Ovary (tissue), 3 donors: ENCODE measurements around the gene LRRC52.

Experiments used
- EP300 ChIP-seq: sonication (generic); formaldehyde crosslinking; IDR thresholded peaks from one replicate; pipeline ENCODE4 v1.6.1; 2017; ENCODE audit warnings: antibody characterized with exemption
- POLR2A ChIP-seq: fragments of 450-650 bp; IDR thresholded peaks from one replicate; pipeline ENCODE4 v1.6.1; 2017; ENCODE audit warnings: antibody characterized with exemption, mild to moderate bottlenecking, moderate library complexity
- TF ChIP-seq, protein P1 (sequence below), 3 donors: fragments of 450-650 bp in 2 of 3; fragments of 200-600 bp in 1 of 3; IDR thresholded peaks; one replicate each; pipeline versions ENCODE4 v1.5.1 to v1.8.0; 2016 to 2022; ENCODE audit warnings: antibody characterized with exemption in 3 of 3, mild to moderate bottlenecking in 1 of 3
- donor health status: DM: no; HTN: no; CAD: no.

DNA sequence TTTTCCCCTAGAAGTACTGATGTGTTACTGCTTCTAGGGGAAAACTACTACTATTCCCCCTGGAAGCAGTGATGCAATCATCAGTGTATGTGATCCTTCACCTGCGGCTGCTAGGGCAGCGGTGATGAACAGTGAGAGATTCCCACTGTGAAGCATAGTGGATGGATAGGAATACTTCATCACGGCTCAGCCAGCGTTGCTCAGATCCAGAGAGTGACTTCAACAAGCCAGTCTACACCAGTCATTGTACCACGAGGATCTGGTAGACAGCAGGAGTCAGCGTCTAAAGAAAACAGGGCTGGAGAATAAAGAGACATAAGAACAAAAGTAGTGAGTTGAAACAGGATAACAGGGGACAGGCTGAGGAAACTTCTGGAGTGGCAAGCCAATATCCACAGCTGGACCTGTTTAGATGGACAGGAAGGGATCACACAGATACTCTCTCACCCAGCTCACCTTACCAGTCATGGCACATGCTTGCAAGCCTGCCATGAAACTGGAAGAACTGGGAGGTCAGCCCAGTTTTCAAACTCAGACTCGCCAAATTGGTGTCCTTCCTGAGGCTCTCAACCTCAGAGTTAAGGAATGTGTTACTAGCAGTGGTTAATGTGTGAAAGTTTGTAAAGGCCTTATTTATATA lies 42.4 kb upstream of the LRRC52 start:
- TF ChIP-seq, protein P1, sequence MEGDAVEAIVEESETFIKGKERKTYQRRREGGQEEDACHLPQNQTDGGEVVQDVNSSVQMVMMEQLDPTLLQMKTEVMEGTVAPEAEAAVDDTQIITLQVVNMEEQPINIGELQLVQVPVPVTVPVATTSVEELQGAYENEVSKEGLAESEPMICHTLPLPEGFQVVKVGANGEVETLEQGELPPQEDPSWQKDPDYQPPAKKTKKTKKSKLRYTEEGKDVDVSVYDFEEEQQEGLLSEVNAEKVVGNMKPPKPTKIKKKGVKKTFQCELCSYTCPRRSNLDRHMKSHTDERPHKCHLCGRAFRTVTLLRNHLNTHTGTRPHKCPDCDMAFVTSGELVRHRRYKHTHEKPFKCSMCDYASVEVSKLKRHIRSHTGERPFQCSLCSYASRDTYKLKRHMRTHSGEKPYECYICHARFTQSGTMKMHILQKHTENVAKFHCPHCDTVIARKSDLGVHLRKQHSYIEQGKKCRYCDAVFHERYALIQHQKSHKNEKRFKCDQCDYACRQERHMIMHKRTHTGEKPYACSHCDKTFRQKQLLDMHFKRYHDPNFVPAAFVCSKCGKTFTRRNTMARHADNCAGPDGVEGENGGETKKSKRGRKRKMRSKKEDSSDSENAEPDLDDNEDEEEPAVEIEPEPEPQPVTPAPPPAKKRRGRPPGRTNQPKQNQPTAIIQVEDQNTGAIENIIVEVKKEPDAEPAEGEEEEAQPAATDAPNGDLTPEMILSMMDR (IDR thresholded peaks at IDR 0.05), result no peak
- no peak for TF ChIP-seq POLR2A
- TF ChIP-seq EP300, result no peak
